ENCODE data around the gene TBCD. TPM values are rescaled to one million over a fixed set of nuclear protein-coding genes. Genes with fewer than 3 reads are reported as not detected.

TBCD gene
- total RNA-seq, 1 donor from 2014 or later = 125 TPM

DNA sequence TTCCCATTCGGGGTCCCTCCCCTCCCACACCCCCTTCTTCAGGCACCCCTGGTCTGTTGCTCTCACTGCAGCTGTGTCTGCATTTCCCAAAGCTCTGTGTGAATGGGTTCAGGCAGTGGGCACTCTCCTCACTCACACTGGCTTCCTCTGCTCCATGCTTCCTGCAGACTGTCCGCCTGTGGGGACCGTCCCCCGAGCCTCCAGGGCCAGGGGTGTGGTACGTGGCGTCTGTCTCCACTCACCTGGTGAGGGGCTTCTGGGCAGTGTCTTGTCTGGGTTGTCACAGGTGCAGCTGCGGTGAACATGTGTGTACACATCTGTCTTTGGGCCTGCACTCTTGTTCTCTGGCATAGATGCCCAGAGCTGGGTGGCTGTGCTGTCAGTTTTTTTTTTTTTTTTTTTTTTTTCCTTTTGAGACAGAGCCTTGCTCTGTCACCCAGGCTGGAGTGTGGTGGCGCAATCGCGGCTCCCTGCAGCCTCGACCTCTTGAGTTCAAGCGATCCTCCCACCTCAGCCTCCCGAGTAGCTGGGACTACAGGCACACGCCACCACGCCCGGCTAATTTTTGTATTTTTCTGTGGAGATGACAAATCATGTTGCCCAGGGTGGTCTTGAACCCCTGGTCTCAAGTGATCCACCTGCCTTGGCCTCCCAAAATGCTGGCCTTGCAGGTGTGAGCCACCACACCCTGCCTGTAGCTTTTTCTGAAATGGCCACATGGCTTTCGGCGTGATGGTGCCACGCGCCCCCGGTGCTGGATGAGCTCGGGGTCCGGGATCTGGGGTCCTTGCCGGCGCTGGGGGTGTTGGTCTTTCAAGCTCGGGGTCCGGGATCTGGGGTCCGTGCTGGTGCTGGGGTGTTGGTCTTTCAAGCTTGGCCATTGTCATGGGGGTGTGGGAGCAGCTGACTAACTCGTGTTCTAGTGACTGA lies 144.5 kb downstream of the TBCD start:
- peaks cover 47% of the 10 kb centered on the region for H3K36me3 Mint-ChIP-seq (ENCODE audit: low read depth)
- no peaks in the 10 kb centered on the region for H3K27me3 Mint-ChIP-seq (ENCODE audit: low read depth)
- no peak overlapping the region for H3K4me3 Mint-ChIP-seq (ENCODE audit: low read depth)
- peaks cover 23% of the 10 kb centered on the region for H3K4me1 Mint-ChIP-seq (ENCODE audit: low read depth)
- H3K27ac Mint-ChIP-seq = no peak overlapping the region
- H3K9me3 Mint-ChIP-seq = no peaks in the 10 kb centered on the region
- intact Hi-C loops (cut with micrococcal nuclease) = no loop called here
- DNase-seq (ENCODE audit: low spot score) = no peak

DNA sequence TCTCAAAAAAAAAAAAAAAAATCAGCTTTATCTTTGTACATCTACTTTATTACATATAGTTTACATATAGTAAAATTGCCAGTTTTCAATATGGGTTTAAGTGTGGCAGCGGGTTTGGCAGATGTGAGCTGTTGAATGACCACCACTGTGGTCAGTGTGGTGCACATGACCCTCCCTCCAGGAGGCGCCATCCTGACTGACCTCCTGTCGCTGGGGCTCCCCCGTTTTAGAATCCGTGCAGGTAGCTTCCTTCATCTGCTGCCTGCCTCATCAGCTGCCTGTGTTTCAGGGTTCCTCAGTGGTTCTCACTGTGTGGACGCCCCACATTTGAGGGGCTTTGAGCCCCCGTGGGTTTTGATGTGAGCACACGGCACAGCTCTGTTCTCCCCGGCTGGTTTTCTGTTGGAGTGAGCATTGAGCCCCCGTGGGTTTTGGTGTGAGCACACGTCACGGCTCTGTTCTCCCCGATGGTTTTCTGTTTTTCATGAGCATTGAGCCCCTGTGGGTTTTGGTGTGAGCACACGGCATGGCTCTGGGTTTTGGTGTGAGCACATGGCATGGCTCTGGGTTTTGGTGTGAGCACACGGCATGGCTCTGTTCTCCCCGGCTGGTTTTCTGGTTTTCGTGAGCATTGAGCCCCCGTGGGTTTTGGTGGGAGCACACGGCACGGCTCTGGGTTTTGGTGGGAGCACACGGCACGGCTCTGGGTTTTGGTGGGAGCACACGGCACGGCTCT lies 145.8 kb downstream of the TBCD start:
- intact Hi-C loops (cut with micrococcal nuclease) = no loop called here

DNA sequence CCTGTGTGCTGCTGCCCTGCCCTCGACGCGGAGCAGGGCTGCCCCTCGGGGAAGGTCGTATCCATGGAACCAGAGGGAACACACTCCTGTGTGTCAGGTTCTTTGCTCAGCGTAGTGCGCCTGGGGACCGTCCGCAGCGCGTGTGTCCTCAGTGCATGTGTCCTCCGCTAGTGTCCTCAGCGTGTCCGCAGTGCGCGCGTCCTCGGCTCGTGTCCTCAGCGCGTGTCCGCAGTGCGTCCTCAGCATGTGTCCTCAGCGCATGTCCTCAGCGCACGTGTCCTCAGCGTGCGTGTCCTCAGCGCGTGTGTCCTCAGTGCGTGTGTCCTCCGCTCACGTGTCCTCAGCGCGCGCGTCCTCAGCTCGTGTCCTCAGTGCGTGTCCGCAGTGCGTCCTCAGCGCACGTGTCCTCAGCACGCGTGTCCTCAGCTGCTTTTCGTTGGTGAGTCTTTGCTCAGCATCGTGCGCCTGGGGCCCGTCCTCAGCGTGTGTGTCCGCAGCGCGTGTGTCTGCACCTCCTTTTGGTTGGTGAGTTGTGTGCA lies 147.2 kb downstream of the TBCD start:
- no peaks in the 10 kb centered on the region for H3K9me3 Mint-ChIP-seq
- intact Hi-C loops (cut with micrococcal nuclease) = no loop called here

More for the DNA sequence above, 145.8 kb downstream of the TBCD start:
- no peak overlapping the region for H3K27ac Mint-ChIP-seq
- no peak overlapping the region for H3K4me3 Mint-ChIP-seq (ENCODE audit: low read depth)
- H3K9me3 Mint-ChIP-seq = no peaks in the 10 kb centered on the region
- DNase-seq (ENCODE audit: low spot score) = no peak
- peaks cover 17% of the 10 kb centered on the region for H3K4me1 Mint-ChIP-seq (ENCODE audit: low read depth)
- no peaks in the 10 kb centered on the region for H3K27me3 Mint-ChIP-seq (ENCODE audit: low read depth)
- H3K36me3 Mint-ChIP-seq (ENCODE audit: low read depth) = peaks cover 52% of the 10 kb centered on the region

DNA sequence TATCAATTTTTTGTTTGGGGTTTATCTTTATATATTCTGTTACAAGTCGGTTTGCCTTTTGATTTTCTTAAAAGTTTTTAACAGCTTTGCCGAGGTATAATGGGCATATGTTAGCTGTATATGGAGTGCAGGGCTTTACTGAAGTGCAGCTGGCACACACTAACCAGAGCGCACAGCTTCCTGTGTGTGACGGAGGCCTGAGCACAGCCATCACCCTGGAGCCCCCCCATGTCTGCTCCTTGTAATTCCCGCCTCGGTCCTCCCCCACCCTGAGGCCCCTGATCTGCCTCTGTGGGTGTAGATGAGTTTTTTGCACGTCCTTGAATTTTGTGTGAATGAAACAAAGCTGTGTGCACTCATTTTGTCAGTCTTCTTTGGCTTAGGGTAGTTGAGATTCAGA lies 148.1 kb downstream of the TBCD start:
- H3K27ac Mint-ChIP-seq = no peak overlapping the region
- H3K36me3 Mint-ChIP-seq (ENCODE audit: low read depth) = peaks cover 47% of the 10 kb centered on the region
- intact Hi-C loops (cut with micrococcal nuclease) = loop anchor here (10.0 kb wide), 1 partner anchor 55 kb away; the partner anchor contains the start of gene ZNF750
- H3K4me1 Mint-ChIP-seq (ENCODE audit: low read depth) = peaks cover 2% of the 10 kb centered on the region
- no peaks in the 10 kb centered on the region for H3K27me3 Mint-ChIP-seq (ENCODE audit: low read depth)
- H3K9me3 Mint-ChIP-seq = no peaks in the 10 kb centered on the region
- DNase-seq (ENCODE audit: low spot score) = no peak
- no peak overlapping the region for H3K4me3 Mint-ChIP-seq (ENCODE audit: low read depth)

More for the DNA sequence above, 147.2 kb downstream of the TBCD start:
- Mint-ChIP-seq H3K4me1 (ENCODE audit: low read depth) (peaks cover 5% of the 10 kb centered on the region), H3K27me3 (ENCODE audit: low read depth) (no peaks in the 10 kb centered on the region), H3K27ac (no peak overlapping the region), H3K4me3 (ENCODE audit: low read depth) (no peak overlapping the region), H3K36me3 (ENCODE audit: low read depth) (peaks cover 44% of the 10 kb centered on the region)
- DNase-seq (ENCODE audit: low spot score) = no peak

DNA sequence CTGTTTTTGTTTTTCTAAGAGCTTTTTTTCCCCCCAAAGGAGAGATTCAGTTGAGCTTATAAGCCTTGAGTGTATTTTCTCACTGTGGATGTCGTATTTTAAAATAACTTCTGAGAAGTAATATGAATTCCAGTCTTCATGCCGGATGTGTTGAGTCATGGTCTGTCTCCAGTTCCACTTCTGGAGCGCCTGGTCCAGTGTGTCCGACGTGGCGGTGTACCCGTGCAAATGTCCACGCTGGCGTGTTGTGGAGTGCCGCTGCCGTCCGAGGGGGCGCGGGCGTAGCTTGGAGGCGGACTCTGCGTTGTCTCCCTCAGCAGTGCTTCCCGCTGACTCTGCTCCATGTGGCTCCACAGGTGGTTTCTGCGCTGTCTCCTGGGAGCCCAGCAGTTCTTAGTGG lies 148.9 kb downstream of the TBCD start:
- intact Hi-C loops (cut with micrococcal nuclease) = loop anchor here (10.0 kb wide), 1 partner anchor 56 kb away; the partner anchor contains the start of gene ZNF750
- Mint-ChIP-seq H3K36me3 (ENCODE audit: low read depth) (peaks cover 41% of the 10 kb centered on the region), H3K9me3 (no peaks in the 10 kb centered on the region), H3K27ac (no peak overlapping the region), H3K4me3 (ENCODE audit: low read depth) (no peak overlapping the region), H3K27me3 (ENCODE audit: low read depth) (no peaks in the 10 kb centered on the region), H3K4me1 (ENCODE audit: low read depth) (peaks cover 2% of the 10 kb centered on the region)
- DNase-seq (ENCODE audit: low spot score) = no peak

DNA sequence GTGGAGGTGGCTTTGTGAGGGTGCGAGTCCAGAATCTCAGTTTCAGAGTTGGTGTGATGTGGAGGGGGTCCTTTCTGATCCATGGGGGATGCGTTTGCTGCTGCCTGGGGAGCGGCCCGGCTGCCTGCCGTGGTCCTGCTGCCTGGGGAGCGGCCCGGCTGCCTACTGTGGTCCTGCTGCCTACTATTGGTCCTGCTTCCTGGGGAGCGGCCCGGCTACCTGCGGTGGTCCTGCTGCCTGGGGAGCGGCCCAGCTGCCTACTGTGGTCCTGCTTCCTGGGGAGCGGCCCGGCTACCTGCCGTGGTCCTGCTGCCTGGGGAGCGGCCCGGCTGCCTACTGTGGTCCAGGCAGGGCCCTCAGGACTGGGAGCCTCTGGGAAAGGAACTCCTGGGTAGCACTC lies 149.5 kb downstream of the TBCD start:
- Mint-ChIP-seq H3K9me3 (no peaks in the 10 kb centered on the region), H3K27ac (no peak overlapping the region), H3K36me3 (ENCODE audit: low read depth) (peaks cover 41% of the 10 kb centered on the region), H3K27me3 (ENCODE audit: low read depth) (no peaks in the 10 kb centered on the region), H3K4me3 (ENCODE audit: low read depth) (no peak overlapping the region), H3K4me1 (ENCODE audit: low read depth) (peaks cover 2% of the 10 kb centered on the region)
- no peak for DNase-seq (ENCODE audit: low spot score)
- intact Hi-C loops (cut with micrococcal nuclease) = loop anchor here (10.0 kb wide), 1 partner anchor 57 kb away; the partner anchor contains the start of gene ZNF750

DNA sequence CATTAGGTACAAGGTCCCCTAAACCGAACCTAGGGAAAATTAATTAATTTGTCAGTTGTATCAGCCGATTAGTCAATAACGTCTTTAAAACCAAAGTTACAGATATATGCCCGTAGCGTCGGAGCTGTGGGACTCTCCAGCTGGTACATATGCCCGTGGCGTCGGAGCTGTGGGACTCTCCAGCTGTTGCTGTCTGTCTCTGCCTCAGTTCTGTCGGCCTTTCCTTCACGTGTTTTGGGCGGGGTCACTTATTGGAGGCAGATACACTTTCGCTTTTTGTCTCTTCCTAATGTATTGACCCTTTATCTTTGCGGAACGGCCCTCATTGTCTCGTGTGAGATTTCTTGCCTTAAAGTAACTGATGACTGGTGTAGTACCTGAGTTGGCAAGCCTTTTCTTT lies 150.0 kb downstream of the TBCD start:
- H3K36me3 Mint-ChIP-seq (ENCODE audit: low read depth) = peaks cover 36% of the 10 kb centered on the region
- no peak overlapping the region for H3K27ac Mint-ChIP-seq
- intact Hi-C loops (cut with micrococcal nuclease) = loop anchor here (10.0 kb wide), 1 partner anchor 57 kb away; the partner anchor contains the start of gene ZNF750
- no peak for DNase-seq (ENCODE audit: low spot score)
- no peaks in the 10 kb centered on the region for H3K27me3 Mint-ChIP-seq (ENCODE audit: low read depth)
- H3K4me1 Mint-ChIP-seq (ENCODE audit: low read depth) = peaks cover 2% of the 10 kb centered on the region
- H3K9me3 Mint-ChIP-seq = no peaks in the 10 kb centered on the region
- H3K4me3 Mint-ChIP-seq (ENCODE audit: low read depth) = no peak overlapping the region

DNA sequence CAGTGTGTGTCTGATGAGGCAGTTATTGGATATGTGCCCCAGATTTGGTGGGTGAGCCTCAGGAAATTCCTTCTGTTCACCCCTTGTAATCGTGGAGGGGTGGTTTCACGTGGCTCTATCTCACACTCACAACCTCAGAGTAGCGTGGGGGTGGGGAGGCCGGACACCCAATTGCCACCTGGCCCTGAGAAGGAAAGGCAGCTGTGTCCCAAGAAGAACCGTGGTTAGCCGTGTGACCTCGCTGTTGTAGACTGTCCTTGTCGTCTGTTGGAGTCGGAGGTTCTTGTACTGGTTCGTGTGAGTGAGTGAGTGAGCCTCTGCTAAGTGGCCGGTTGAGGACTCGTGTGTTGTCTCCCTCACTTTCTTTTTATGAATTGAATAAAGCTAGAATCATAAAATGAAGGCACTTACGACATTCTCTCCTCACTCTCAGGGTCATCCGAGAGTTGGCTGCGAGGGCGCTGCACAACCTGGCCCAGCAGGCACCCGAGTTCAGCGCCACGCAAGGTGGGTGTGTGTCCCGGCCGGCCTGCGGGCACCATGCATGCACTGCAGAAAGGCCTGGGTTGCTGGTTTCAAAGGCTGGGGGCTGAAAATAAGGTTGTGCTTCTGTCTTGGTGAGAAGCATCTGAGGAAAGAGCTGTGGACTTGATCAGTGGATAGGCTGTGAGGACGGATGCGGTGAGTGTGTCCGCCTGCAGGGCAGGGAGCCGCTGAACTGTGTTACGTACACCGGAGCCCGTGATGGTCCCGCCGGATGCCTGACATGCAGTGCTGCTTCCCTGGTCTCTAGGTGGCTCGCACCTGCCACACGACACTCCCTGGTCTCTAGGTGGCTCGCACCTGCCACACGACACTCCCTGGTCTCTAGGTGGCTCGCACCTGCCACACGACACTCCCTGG lies 151.4 kb downstream of the TBCD start:
- H3K9me3 Mint-ChIP-seq = no peaks in the 10 kb centered on the region
- H3K4me3 Mint-ChIP-seq (ENCODE audit: low read depth) = no peak overlapping the region
- peaks cover 2% of the 10 kb centered on the region for H3K4me1 Mint-ChIP-seq (ENCODE audit: low read depth)
- DNase-seq (ENCODE audit: low spot score) = no peak
- intact Hi-C loops (cut with micrococcal nuclease) = loop anchor here (10.0 kb wide), 1 partner anchor 58 kb away; the partner anchor contains the start of gene ZNF750
- H3K36me3 Mint-ChIP-seq (ENCODE audit: low read depth) = peaks cover 37% of the 10 kb centered on the region
- H3K27ac Mint-ChIP-seq = no peak overlapping the region
- no peaks in the 10 kb centered on the region for H3K27me3 Mint-ChIP-seq (ENCODE audit: low read depth)

DNA sequence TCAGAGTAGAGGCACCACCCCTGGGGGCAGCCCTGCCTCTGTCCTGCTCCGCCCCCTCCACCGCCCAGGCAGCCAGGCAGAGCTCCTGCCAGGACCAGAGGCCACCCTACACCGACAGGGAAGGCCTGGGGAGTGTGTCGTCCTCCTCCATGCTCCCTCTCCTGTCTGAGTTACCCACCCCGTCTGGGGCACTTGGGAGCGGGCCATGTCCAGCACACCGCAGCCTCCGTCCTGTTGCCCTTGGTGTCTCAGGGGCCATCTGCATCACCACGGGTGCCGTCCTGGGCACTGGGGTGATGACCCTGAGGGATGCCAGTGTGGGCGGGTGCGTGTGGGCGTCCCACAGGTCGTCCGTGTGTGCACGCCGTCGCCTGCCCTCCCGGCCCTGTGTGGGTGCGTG lies 153.3 kb downstream of the TBCD start:
- intact Hi-C loops (cut with micrococcal nuclease) = loop anchor here (10.0 kb wide), 1 partner anchor 60 kb away; the partner anchor contains the start of gene ZNF750
- Mint-ChIP-seq H3K4me1 (ENCODE audit: low read depth) (peaks cover 5% of the 10 kb centered on the region), H3K27me3 (ENCODE audit: low read depth) (no peaks in the 10 kb centered on the region), H3K4me3 (ENCODE audit: low read depth) (no peak overlapping the region), H3K9me3 (no peaks in the 10 kb centered on the region), H3K36me3 (ENCODE audit: low read depth) (peaks cover 44% of the 10 kb centered on the region), H3K27ac (no peak overlapping the region)
- no peak for DNase-seq (ENCODE audit: low spot score)

DNA sequence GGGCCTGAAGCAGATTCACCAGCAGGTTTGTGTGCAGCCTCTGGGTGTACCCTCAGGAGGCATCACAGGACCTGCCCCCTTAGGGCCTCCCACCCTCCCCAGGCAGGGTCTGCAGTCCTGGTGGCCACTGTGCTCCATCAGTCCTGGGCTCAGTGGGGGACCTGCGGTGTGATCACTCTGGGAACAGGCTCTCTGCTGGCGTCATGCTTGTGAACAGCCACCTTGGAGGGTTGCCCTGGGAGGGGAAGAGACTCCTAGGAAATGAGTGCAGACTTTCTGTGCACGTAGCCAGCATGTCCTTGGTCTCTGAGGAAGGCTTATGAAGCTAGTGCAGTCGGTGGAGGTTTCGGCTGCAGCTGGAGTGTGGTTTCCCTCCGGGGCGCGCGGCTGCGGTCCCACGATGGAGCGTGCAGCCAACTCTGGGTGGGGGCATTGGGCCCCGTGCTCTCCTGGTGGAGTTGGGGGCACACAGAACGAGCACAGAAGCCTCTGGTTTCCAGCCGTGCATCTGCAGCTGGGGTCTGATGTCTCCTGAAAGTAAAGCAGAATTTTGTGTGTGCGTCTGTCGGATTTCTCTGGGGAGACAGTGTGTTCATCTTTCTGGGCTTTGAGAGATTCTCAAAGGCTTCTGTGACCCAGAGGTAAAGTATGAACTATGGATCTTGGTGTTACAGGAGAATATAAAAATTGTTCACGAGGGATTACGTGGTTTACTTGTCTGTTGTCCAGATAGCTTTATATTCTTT lies 156.1 kb downstream of the TBCD start:
- peaks cover 7% of the 10 kb centered on the region for H3K4me1 Mint-ChIP-seq (ENCODE audit: low read depth)
- H3K27me3 Mint-ChIP-seq (ENCODE audit: low read depth) = no peaks in the 10 kb centered on the region
- no peaks in the 10 kb centered on the region for H3K9me3 Mint-ChIP-seq
- DNase-seq (ENCODE audit: low spot score) = no peak
- no peak overlapping the region for H3K4me3 Mint-ChIP-seq (ENCODE audit: low read depth)
- H3K27ac Mint-ChIP-seq = no peak overlapping the region
- peaks cover 38% of the 10 kb centered on the region for H3K36me3 Mint-ChIP-seq (ENCODE audit: low read depth)
- intact Hi-C loops (cut with micrococcal nuclease) = loop anchor here (10.0 kb wide), 1 partner anchor 63 kb away; the partner anchor contains the start of gene ZNF750

DNA sequence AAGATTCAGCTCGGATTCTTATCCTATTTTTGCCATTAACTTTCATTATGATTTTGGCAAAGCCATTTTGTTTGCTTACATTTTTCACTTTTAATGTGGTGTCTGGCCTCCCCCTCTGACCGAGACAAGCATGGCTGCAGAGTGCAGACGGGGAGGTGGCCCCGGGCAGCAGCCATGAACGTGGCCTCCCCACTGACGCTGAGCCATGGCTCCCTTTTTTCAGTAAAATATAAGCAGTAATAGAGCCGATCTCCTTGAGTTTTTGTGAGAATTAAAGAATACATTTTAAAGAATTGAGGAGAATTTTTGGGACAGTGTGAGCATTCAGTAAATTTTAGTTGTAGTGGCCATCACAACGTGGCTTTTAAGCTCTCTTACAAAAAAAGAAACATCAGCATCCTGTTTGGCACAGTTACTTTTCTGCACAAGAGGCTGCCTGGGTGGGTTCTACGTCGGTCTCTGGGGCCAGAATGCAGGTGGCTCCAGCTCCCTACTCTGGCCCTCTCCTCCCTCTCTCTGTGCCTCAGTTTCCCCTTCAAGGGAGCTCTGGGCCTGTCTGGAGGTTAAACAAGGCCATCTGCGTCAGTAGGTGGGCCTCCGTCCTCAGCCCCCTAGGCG lies 156.8 kb downstream of the TBCD start:
- no peak overlapping the region for H3K4me3 Mint-ChIP-seq (ENCODE audit: low read depth)
- H3K4me1 Mint-ChIP-seq (ENCODE audit: low read depth) = peaks cover 7% of the 10 kb centered on the region
- H3K36me3 Mint-ChIP-seq (ENCODE audit: low read depth) = peaks cover 38% of the 10 kb centered on the region

More for the DNA sequence above, 156.8 kb downstream of the TBCD start:
- Mint-ChIP-seq H3K27me3 (ENCODE audit: low read depth) (no peaks in the 10 kb centered on the region), H3K27ac (no peak overlapping the region), H3K9me3 (no peaks in the 10 kb centered on the region)
- DNase-seq (ENCODE audit: low spot score) = no peak
- intact Hi-C loops (cut with micrococcal nuclease) = loop anchor here (10.0 kb wide), 1 partner anchor 64 kb away; the partner anchor contains the start of gene ZNF750
